CD4-positive, alpha-beta T cell treated with Interleukin-2 at 100 ng/mL for 4 hours (primary cell): ENCODE measurements around the gene LRRFIP1.
A peak's percentile ranks its signal among the peaks of the same experiment; 100 is the strongest.

Experiments used
- DNase-seq: peaks from one replicate; pipeline ENCODE4 v3.0.0-alpha.2; 2020; ENCODE audit warnings: low spot score

The LRRFIP1 gene

DNA sequence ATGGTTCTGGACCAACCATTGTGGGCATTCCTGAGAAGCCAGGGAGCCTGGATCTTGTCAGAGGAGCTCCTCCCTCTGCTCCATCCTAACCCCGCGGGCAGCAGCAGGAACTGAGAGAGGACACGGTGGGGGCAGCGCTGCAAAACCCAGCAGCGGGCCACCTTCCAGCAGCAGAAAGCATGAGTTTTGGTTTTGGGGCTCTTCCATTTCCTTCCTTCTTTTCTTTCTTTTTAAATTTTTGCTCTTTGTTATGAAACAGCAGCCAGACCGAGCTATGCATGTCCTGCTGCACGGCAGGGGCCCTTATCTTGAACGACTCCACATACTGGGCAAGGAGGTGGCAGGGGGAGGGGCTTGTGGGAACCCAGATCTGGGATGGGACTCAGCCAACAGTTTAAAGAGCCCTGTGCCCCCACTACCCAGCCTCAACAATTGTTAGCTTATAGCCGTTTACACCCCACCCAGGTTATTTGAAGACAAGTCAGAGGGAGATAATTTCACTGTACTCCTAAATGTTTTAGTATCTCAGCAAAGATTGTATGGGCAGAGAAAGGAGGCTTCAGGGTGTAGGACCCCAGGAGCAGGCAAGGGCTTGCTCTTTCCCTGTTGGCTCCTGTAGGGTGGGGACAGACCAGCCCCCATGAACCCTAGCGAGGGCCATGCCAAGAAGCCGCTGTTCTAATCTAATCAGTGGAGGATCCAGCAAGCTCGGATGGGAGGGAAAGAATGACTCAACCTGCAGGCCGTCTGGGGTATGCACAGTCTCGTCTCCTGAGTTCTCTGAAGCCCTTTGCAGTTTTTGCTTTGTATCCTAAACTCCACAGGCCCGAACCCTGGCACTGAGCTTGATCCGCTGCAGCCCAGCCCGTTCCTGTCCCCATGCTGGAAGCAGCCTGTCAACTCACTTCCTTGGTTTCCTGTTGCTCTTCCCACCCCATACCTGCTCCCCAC lies 75.3 kb downstream of the LRRFIP1 start:
- DNase-seq = peak; percentile 44

DNA sequence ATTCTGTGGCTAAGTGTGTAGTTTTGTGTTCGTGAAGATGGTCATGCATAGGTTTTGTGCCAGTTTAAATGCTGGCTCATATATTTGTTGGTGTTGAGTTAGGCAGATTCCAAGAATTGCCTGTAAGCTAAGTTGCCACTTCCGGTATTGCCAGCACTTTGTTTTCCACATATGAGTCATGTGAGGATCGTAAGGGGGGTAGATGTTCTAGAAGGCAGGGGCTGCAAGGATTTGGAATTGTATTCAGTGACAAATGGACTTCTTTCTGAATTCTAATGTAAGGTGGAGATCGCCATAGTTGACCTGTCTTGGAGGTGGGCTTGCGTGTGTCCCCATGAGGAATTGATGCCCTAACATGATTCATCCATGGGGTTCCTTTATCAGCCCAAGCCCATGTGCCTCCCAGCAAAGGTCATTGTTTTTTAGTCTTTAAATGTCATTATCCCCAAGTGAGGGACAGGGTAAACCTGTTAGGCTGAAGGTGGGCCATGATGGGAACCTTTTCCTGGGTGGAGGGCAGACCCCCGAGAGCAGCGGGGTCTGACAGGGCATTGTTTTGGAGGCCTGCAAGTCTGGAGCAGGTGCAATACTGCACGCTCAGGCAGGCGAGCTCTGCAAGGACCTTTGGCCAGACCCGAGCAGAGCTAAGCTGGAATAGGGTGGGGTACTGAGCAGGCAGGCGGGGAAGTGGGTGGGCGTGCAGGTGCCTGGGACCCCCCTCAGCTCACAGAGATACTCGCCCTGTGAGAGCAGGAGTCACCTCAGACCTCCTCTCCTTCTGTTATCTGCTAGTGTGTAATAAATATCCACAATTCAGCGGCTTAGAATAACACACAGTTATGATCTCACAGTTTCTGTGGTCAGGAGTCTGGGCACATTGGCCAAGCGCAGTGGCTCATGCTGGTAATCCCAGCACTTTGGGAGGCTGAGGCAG lies 77.4 kb downstream of the LRRFIP1 start:
- DNase-seq = peak; percentile 52

- DNase-seq = no peak
Observed at GRCh38 chr2:237706257-237706656, 78.9 kb downstream of the LRRFIP1 start.

GRCh38 chr2:237708065-237708398 lies 80.6 kb downstream of the LRRFIP1 start:
- no peak for DNase-seq

DNA sequence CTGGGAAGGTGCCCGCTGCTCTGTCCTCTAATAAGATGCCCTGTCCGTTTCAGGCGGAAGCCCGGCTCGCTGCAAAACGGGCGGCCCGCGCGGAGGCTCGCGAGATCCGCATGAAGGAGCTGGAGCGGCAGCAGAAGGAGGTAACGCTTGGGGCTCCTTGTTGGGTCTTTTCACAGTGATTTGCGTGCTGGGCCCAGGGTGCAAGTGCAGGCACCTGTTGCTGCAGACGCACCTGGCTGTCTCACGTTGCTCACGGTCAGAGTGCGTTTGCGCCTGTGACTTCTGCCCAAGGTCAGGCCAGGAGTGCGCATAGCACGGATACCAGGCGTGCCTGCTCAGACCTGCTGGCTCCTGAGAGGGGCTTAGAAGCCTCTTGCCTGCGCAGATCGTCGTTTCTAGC lies 81.1 kb downstream of the LRRFIP1 start:
- DNase-seq = no peak

- DNase-seq = no peak
Observed at GRCh38 chr2:237708961-237709360, 81.6 kb downstream of the LRRFIP1 start.

GRCh38 chr2:237711458-237712150 lies 84.2 kb downstream of the LRRFIP1 start:
- DNase-seq = no peak

DNA sequence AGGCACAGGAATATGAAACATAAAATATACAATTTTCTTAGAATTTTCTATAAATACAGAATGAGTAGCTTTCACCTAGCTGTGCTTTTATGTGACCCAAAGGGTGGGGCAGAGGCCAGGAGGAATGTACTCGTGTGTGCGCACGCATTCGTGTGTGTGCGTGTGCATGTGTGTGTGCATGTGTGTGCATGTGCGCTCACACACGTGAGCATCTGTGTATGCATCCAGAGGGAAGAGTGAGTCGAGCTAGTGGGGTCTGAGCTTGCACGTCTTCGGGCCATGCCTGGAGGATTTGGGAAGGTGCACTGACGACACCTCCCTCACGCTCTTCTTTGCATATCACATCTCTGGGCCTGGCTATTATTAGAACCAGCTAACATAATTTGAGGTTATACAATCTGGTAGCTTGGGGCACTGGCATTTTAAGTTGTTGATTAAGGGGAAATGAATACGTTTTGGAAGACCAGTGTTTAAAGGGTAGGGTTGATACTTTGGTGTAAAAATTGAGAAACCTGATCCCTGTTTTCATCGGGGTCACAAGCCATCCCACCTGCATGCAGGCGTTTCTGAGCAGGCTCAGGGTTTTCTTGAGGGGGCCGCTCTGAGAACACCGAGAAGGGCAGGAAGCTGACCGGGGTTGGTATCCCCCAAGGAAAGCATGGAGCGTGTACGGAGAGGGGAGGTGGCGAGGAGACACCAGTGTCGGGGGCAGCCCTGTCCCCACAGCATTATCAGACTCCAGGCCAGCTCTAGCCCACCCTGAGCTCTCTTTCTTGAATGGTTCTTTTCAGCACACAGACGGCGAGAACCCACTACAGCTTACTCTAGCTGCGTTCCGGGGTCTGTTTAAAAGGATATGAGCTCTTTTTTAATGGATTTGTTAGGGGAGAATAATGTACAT lies 85.3 kb downstream of the LRRFIP1 start:
- DNase-seq = no peak

- no peak for DNase-seq
Observed at GRCh38 chr2:237714690-237715458, 87.5 kb downstream of the LRRFIP1 start.

GRCh38 chr2:237715459-237715947 lies 88.1 kb downstream of the LRRFIP1 start:
- DNase-seq = no peak

DNA sequence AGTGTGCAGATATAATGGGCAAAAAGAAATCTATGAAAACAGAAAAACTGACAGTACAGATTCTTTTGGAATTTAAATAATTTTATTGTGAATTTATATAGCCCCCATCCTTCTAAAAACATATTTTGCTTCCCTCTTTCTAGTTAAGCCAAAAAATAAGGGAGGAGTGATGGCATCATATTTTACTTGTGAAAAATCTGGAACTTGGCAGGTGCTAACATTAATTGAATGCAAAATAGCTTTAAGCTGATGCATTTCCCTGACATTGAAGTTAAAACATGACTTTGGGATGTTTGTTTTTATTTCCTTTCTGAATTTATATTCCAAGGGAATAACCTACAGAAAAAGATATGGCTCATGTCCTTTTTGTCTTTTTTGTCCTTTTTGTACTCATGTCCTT lies 88.6 kb downstream of the LRRFIP1 start:
- no peak for DNase-seq

DNA sequence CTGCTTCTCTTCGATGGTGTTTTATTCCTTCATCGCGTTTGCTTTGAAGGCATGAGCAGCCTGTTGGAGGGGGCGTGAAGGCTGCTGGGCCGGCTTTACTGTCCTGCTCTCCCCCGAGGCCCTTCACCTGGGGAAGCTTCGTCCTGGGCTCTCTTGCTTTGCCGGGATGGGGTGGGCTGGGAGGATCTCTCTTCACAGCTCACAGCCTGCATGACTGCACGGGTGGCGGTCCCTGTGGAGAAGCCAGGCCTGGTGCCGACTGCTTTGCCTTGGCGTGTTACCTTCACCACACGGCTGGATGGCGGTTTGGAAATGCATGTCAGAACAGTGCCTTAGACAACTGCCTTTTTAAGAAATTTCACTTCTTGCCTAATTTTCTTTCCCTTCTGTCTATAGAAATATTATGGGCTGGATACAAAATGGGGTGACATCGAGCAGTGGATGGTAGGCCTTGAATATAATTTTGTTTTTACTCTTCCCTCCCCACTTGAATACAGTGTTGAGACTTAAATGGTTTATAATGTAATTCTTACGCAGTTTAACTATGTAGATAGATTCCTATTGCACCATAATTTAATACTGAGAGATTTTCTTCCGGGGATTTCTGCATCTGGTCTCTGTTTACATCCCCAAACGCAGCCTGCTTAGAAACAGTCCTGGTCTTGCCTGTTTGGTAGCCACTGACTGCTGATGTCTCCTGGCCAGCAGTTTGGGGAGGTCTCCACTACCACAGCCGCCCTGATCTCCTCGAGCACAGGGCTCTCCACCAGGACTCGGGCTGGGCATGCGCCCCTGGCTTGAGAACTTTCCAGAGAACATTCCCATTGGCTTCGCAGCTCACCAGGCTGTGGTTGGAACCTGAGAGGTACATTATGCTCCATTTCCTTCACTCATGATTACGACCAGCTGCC lies 90.2 kb downstream of the LRRFIP1 start:
- no peak for DNase-seq

DNA sequence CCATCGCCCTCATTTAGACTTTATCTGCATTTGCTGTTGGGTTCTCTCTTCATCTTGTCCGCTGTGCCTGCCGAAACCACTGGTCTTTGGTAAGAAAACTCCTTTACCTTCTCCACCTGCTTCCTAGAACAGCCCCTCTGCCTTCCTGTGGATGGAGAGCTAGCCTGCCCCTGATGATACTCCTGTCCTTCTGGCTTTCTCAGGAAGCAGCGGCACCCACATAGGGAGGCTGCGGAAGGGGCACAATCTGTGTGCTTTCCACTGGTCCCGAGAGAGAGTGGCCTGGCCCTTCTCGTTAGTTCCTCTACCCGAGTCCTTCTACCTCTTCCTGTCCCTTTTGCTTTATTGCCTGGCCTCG lies 90.9 kb downstream of the LRRFIP1 start:
- no peak for DNase-seq

- no peak for DNase-seq
Observed at GRCh38 chr2:237720444-237720843, 93.1 kb downstream of the LRRFIP1 start.

DNA sequence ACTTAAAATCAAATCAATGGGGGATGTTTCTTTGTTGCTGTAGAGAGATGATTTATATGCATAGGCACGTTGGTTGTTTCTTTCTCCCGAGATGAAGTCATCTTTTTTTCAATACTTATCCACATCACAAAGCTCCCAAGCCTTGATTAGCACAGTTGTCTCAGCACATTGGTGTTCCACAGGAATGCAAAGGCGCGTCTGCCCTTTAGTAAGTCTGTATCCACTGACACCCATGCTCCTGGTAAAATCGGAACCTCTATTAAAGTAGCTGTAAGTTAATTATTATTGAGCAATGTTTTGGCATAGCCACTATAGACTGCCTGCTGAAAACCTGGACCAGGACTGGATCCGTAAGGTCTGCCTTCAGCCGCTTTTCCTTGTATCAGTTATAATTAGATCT lies 93.6 kb downstream of the LRRFIP1 start:
- no peak for DNase-seq

DNA sequence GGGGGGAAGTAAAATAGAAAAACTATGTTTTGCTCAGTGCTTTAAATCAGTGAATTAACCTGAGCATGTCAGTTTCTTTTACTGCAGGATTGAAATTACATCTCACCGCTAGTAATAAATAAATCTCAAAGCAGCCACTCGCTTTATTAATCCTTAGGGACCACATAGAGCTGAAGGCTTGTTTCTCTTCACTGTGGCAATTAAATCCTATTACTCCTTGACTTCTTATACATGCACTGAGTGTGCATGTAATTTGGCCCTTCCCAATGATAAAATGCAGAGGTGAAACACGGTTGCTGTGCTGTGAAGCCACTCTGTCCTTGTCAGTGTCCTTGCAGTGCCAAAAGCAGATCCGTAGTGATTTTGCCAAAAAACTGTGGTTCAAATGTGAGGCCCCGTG lies 94.1 kb downstream of the LRRFIP1 start:
- DNase-seq = no peak

GRCh38 chr2:237722616-237723015 lies 95.2 kb downstream of the LRRFIP1 start:
- DNase-seq = no peak

GRCh38 chr2:237723023-237723422 lies 95.6 kb downstream of the LRRFIP1 start:
- DNase-seq = no peak

GRCh38 chr2:237723602-237724001 lies 96.2 kb downstream of the LRRFIP1 start:
- no peak for DNase-seq
